ENCODE data around the gene DOK3. TPM values are rescaled to one million over a fixed set of nuclear protein-coding genes. Genes with fewer than 3 reads are reported as not detected.
A peak's percentile ranks its signal among the peaks of the same experiment; 100 is the strongest.

DOK3 gene
- total and polyA plus RNA-seq, 2 experiments from 2014 or later: 2.2 to 11.1 TPM

GRCh38 chr5:177496727-177497291 is 12.8 kb downstream of the DOK3 start (continued):
- TF ChIP-seq CTCF (conservative IDR thresholded peaks at IDR 0.05; ENCODE audit: low read depth in 2 of 2) (no peak), STAT1 (IDR thresholded peaks at IDR 0.05; ENCODE audit: unreplicated experiment) (no peak), ETS1 (IDR thresholded peaks at IDR 0.05) (no peak), JUNB (IDR thresholded peaks at IDR 0.05; ENCODE audit: unreplicated experiment) (no peak), NANOG (IDR thresholded peaks at IDR 0.05; ENCODE audit: borderline replicate concordance) (no peak), REST (IDR thresholded peaks at IDR 0.05; ENCODE audit: unreplicated experiment) (peak; percentile 18)

- Mint-ChIP-seq H3K27me3 (ENCODE audit: insufficient read depth, low read depth, poor library complexity) (peaks cover 42% of the 10 kb centered on the region), H3K4me3 (peak overlapping the region; percentile 79), H3K4me1 (peaks cover 47% of the 10 kb centered on the region), H3K9me3 (no peaks in the 10 kb centered on the region), H3K36me3 (ENCODE audit: low read depth) (peaks cover 24% of the 10 kb centered on the region), H3K27ac (peak overlapping the region; percentile 97)
- TF ChIP-seq CREB1 (CRISPR knock-in tag; IDR thresholded peaks at IDR 0.05; ENCODE audit: low read depth): no peak
- TF ChIP-seq JUNB (IDR thresholded peaks at IDR 0.05; ENCODE audit: unreplicated experiment): no peak
- no peak for TF ChIP-seq ZNF114 (CRISPR knock-in tag; IDR thresholded peaks at IDR 0.05)
- TF ChIP-seq ETS1 (IDR thresholded peaks at IDR 0.05): no peak
- TF ChIP-seq EZH2phosphoT487 (IDR thresholded peaks at IDR 0.05; ENCODE audit: unreplicated experiment): no peak
- TF ChIP-seq CTCF (conservative IDR thresholded peaks at IDR 0.05; ENCODE audit: low read depth in 2 of 2): peak in 1 of 2 experiments; percentile 38; a peak in 2 of 4 replicates
- no peak for TF ChIP-seq NANOG (IDR thresholded peaks at IDR 0.05; ENCODE audit: borderline replicate concordance)
- no peak for TF ChIP-seq STAT1 (IDR thresholded peaks at IDR 0.05; ENCODE audit: unreplicated experiment)
- Histone ChIP-seq H3K4me2 (peak overlapping the region; percentile 99), H3K36me3 (ENCODE audit: insufficient read depth) (no peaks in the 10 kb centered on the region), H4K20me1 (replicated peaks; ENCODE audit: insufficient read depth) (no peaks in the 10 kb centered on the region; the same call in none of the 2 replicates), H2AFZ (no peak overlapping the region), H3K27ac (ENCODE audit: low read depth) (peak overlapping the region; percentile 98), H3K4me3 (peak overlapping the region; percentile 83), H3K27me3 (ENCODE audit: insufficient read depth) (peaks cover 22% of the 10 kb centered on the region), H3K79me2 (replicated peaks; ENCODE audit: insufficient read depth) (peaks cover 20% of the 10 kb centered on the region), H3K9me2 (ENCODE audit: insufficient read depth) (no peaks in the 10 kb centered on the region), H3F3A (replicated peaks; ENCODE audit: low read depth) (peaks cover 37% of the 10 kb centered on the region; the same call in 1 of the 2 replicates), H3K4me1 (ENCODE audit: insufficient read depth) (peaks cover 42% of the 10 kb centered on the region)
- DNase-seq (ENCODE audit: low spot score): peak; percentile 72
- peak; percentile 10 for ATAC-seq
Measured at GRCh38 chr5:177496070-177496726, 13.4 kb downstream of the DOK3 start.
